ENCODE data around the gene FGG.
"Not testable (repeated sequence)": the region's sequence is repeated elsewhere in the genome, so short reads cannot be mapped to it uniquely, and the experiment has no call there.

FGG gene

GRCh38 chr4:154610582-154610981, 1.9 kb downstream of the FGG start:
- DNase-seq (ENCODE audit: low read depth), result no peak

GRCh38 chr4:154609532-154609931, 2.9 kb downstream of the FGG start:
- DNase-seq (ENCODE audit: low read depth), result no peak

- no peak for DNase-seq (ENCODE audit: low read depth)
These were observed 3.8 kb downstream of the FGG start for GRCh38 chr4:154608361-154609252.

- DNase-seq (ENCODE audit: low read depth), result no peak
These were observed 5.4 kb downstream of the FGG start for GRCh38 chr4:154606728-154607723.

- DNase-seq (ENCODE audit: low read depth), result no peak
These were observed 7.7 kb downstream of the FGG start for GRCh38 chr4:154604696-154605200.

GRCh38 chr4:154603033-154603943, 9.2 kb downstream of the FGG start:
- no peak for DNase-seq (ENCODE audit: low read depth)

GRCh38 chr4:154602404-154603020, 9.9 kb downstream of the FGG start:
- DNase-seq (ENCODE audit: low read depth), result no peak

- DNase-seq (ENCODE audit: low read depth), result no peak
These were observed 14.4 kb downstream of the FGG start for GRCh38 chr4:154597798-154598774.

- not testable (repeated sequence) for DNase-seq (ENCODE audit: low read depth)
These were observed 15.2 kb downstream of the FGG start for GRCh38 chr4:154597281-154597680.

GRCh38 chr4:154595807-154596206, 16.6 kb downstream of the FGG start:
- no peak for DNase-seq (ENCODE audit: low read depth)

GRCh38 chr4:154594343-154594742, 18.1 kb downstream of the FGG start:
- DNase-seq (ENCODE audit: low read depth), result not testable (repeated sequence)

- DNase-seq (ENCODE audit: low read depth), result no peak
These were observed 18.6 kb downstream of the FGG start for GRCh38 chr4:154593868-154594267.

- no peak for DNase-seq (ENCODE audit: low read depth)
These were observed 20.6 kb downstream of the FGG start for GRCh38 chr4:154591890-154592289.

- DNase-seq (ENCODE audit: low read depth), result no peak
These were observed 22.0 kb downstream of the FGG start, which contains the start of gene FGA for GRCh38 chr4:154590329-154591006. Gene FGA (minus strand): TSS chr4:154590742. CDS start chr4:154590687, 55 bp downstream.

GRCh38 chr4:154589296-154590197, 22.9 kb downstream of the FGG start:
- DNase-seq (ENCODE audit: low read depth), result no peak

- DNase-seq (ENCODE audit: low read depth), result no peak
These were observed 24.3 kb downstream of the FGG start for GRCh38 chr4:154588198-154588597.

- DNase-seq (ENCODE audit: low read depth), result no peak
These were observed 26.0 kb downstream of the FGG start for GRCh38 chr4:154586296-154587033.
